Activated CD4-positive, alpha-beta T cell treated with anti-CD3 and anti-CD28 coated beads, Interleukin-2, Interleukin-4, amounts not matched to agents 100 ng/mL and 50 ng/mL, durations not matched to agents 16 hours and 8 hours (primary cell): ENCODE data around the gene SIL1.
"Not testable (repeated sequence)": the region's sequence is repeated elsewhere in the genome, so short reads cannot be mapped to it uniquely, and the experiment has no call there.

Experiments used
- DNase-seq: peaks from one replicate; pipeline ENCODE4 v3.0.0-alpha.2; 2020; ENCODE audit warnings: low spot score

Gene SIL1

DNA sequence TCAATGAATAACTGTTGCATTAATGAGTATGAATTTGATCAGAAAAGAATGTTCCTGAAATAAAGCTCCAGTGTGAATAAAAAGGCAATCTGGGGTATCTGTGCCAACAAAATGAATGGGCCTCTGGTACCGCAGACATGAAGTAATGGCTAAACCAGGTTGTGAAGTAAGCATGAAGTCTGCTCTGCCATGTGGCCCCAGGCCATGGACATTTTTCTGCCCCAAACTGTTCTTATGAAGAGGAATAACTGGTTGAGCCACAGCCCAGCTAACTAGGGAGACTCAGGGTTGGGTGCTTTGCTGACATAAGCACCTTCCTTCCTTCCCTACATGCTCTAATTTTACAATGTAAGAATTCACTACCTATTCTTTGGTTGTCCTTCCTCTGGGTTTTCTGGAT is 175.6 kb downstream of the SIL1 start:
- no peak for DNase-seq

DNA sequence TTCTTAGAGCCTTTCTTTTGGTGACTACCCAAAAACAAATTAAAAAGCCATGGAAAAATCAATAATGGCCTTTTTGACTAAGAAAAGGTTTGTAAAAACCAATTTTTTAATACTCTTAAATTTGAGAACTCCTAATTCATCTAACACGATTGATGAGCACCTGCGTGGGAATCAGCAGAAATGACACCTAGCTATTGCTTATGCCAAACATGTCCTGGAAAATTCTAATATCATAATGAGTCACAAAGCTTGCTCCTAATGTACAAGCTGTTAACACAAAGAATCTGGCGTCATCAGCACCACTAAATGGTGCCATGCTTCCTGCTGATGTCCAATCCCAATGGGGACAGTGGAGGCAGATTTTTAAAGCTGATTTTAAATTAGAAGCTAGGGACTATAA is 176.8 kb downstream of the SIL1 start:
- DNase-seq = no peak

DNA sequence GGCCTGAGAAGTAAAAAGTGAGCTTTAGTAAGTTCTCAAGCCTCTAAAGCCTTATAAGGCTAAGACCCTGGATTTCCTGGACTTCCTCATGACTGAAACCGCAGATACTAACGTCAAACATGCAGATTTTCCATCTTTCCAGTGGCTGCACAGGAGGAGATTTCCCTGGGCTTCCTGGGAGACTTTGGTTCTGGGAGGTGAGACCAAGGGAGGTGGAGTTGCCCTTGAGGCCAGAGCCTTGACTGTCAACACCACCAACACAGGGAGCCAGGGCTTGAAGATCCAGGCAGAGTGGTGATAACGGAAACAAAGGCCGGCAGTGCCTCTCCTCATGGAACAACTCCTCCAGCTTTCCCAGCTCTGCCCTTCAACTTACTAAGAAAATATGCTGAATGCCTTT is 178.3 kb downstream of the SIL1 start:
- no peak for DNase-seq

DNA sequence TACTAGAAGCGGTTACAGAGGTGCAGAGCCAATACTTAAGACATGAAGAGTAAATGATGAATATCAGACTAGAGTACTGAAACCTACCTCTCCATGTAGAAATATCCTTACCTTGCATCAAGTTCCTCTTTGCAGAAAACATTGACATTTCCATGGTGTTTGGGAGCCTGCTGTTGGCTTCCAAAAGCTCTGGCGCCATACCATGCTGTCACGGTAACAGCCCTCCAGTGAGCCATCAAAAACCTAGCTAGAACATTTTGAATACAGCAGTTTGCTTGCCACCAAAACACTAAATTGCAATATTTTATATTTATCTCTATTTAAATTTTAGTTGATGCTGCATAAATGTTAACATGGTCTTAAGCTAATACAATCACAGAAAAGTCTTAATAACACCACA is 179.0 kb downstream of the SIL1 start:
- DNase-seq = no peak

DNA sequence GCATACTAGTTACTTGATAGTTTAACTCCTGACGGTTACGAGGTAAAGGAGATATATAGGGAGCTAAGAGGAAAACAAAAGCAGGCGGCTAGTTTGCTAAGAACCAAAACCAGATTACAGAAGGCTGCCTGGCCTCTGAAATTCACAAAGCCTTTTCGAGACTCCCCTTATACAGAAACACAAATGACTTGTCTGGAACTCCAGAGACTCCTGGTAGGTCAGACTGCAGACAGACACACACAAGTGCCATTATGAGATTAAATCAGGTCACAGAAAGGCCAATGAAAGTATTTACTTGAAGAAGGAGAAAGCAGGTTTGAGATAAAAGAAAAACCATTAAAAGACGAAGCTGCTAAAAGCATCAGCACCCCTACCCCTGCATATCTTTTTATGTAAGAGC is 180.5 kb downstream of the SIL1 start:
- DNase-seq = no peak

DNA sequence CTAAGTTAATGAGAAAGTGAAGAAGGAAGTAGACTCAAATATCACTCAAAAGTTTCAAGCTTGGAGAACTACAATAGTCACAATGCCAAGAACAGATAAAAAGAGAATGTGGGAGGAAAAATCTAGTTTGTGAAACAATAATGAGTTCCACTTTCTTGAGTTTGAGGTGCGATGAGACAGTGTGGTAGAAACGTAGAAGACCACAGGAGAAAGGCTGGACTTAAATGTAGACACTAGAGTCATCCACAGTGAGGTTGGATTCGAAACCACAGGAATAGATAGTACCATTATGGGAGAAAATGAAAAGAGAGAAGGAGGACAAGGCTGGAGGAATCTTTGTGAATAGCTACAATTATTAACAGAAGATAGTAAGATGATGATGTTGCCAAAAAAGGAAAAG is 182.0 kb downstream of the SIL1 start:
- DNase-seq = no peak

DNA sequence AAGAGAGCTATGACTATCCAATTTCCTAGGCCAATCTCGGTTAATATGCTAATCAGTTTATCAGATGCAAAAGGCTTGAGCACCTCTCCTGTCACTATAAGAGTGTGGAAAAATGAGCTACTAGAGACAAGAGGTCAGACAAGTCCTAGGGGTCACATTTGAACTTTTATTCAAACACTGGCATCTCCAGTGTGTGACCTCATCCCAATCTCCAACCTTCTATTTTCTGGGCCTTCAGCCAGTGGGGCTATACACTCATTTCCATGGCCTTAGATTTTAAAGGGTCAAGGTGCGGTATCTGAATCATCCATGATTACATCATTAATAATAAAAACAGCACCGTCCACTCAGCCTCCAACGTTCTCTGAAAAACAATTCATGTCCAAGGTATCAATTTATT is 183.4 kb downstream of the SIL1 start:
- DNase-seq = no peak

DNA sequence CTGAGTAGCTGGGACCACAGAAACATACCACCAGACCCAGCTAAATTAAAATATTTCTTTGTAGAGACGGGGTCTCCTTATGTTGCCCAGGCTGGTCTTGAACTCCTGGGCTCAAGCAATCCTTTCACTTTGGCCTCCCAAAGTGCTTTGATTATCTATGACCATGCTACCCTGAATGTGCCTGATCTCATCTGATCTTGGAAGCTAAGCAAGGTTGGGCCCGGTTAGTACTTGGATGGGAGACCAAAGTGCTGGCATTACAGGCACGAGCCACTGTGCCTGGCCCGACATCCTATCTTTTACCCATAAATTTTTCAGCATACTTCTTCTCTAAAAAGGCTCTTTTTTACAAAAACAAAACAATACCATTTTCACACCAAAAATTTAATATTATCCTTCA is 186.0 kb downstream of the SIL1 start:
- DNase-seq = no peak

DNA sequence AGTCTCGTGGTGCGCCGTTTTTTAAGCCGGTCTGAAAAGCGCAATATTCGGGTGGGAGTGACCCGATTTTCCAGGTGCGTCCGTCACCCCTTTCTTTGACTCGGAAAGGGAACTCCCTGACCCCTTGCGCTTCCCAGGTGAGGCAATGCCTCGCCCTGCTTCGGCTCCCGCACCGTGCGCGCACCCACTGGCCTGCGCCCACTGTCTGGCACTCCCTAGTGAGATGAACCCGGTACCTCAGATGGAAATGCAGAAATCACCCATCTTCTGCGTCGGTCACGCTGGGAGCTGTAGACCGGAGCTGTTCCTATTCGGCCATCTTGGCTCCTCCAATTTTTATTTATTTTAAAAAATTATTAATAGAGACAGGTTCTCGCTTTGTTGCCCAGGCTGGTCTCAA is 187.0 kb downstream of the SIL1 start:
- not testable (repeated sequence) for DNase-seq

DNA sequence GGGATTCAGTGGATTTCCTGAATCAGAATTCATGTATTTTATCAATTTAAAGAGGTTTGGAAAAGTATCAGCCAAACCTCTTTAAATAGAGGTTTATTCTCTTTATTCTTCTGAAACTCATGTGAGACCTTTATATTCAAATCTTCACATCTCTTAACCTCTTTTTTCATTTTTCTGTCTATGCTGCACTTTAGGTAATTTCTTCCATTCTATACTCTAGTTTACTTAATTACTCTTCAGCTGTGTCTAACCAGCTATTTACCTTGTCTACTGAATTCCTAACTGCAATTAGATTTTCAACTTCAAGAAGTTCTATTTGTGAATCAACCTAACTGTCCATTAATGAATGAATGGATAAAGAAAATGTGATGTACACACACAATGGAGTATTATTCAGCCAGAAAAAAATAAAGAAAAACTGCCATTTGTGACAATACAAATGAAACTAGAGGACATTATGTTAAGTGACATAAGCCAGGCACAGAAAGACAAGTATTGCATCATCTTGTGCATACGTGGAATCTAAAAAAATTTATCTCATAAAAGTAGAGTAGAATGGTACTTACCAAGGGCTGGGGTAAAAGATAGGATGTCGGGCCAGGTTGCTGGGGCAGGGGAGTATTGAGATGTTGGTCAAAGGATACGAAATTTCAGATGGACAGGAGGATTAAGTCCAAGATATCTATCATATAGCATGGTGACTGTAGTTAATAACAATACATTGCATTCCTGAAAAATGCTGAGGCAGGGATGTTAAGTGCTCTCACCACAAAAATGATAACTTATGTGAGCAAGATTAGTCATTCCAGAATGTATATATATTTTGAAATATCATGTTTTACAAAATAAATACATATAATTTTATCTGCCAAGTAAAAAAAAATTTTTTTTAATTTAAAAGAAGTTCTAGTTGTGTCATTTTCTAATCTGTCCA is 193.5 kb downstream of the SIL1 start:
- no peak for DNase-seq

DNA sequence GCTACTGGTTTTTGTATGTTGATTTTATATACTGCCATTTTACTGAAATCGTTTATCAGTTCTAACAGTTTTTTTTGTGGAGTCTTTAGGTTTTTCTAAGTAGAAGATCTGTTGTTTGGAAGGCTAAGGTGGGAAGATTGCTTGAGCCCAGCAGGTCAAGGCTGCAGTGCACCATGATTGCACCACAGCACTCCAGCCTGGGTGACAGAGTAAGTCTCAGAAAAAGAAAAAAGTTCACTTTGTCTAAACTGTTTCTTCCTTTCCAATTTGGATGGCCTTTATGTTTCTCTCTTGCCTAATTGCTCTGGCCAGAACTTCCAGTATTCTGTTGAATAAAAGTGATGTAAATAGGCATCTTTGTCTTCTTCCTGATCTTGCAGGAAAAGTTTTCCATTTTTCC is 198.5 kb downstream of the SIL1 start:
- DNase-seq = no peak

DNA sequence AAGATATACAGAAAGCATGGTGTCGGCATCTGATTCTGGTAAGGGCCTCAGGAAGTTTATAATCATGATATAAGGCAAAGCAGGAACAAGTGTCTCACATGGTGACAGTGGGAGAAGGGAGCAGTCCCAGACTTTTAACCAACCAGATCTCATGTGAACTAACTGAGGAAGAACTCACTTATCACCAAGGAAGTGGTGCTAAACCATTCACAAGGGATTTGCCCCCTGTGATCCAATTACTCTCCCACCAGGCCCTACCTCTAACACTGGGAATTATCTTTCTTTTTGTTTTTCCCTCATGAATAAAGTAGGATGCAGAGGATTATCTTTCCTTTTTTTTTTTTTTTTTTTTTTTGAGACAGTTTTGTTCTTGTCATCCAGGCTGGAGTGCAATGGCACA is 199.6 kb downstream of the SIL1 start:
- DNase-seq = no peak

DNA sequence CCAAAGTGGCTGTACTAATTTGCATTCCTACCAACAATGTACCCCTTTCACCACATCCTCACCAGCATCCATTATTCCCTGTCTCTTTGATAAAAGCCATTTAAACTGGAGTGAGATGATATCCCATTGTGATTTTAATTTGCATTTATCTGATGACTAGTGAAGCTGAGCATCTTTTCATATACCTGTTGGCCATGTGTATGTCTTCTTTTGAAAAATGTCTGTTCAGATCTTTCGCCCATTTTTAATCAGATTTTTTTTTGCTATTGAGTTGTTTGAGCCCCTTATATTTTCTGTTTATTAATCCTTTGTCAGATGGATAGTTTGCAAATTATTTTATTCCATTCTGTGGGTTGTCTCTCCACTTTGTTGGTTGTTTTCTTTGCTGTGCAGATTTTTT is 202.0 kb downstream of the SIL1 start:
- no peak for DNase-seq

DNA sequence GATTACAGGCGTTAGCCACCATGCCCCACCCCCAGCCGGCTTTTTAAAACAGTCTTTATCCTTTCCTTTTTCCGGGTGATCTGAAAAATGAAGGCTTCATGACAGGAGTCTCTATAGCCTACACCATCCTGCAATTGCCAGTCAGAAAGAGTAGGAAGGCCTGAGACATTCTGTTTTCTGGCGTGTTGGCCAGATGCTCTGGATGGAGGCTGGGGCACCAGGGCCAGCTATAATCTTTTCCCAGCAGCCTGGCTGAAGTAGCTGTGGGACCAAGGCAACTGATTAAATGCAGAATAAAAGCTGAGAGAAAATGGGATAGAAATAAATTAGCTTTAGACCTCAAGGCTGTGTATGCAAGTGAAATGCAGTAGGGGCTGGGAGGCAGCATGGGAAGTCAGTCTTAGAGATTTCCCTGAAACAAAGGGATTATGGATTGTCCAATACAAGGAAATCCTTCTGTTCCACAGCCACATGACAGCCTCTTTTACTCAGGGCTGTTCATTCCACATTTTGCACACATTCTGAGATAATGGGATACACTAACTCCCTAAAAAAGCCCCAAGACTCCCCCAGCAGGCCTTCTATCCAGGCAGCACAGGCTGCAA is 207.1 kb downstream of the SIL1 start:
- no peak for DNase-seq

DNA sequence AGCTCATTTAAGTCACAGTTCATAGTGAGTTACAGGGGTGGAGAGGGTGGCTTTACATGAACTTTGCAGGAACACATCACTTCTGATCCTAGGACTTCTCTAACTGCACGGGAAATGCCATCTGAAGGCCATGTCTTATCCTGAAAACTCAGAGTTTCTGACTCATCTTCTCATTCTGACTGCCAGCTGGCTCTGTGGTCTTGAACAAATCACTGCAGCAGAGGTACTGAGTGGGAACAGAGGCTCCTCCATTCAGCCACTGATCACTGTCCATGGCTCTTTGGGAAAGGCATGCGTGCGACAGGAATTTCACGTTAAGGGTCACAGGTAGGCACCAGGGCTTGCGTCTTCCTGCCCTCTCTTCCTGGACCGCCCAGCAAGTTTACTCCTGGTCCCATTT is 208.4 kb downstream of the SIL1 start:
- DNase-seq = no peak

DNA sequence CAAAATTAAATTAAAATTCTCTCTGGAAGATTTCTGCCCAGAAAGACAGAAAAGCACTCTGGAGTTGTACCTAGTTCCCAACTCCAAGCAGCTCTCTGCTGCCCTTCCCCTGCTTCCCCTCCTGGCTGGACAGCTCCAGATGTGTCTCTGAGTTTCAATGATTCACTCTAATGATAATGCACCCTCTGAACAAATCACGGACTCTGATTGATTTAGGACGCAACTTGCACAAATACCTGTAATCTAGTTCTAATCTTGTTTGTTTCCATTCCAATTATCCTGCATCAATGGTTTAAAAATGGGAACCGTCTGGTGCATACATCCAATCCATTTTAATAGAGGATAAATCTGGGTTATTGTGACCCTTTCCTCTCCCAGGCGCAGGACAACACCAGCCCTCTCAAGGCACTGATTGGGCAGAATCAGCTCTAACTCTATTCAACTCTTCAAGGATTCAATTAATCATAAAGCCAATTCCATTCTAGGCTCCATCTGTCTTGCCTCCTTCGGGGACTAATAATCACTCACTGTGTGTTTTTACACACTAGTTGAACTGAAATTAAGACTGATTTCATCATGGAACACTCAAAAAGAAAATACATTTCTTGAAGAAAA is 211.9 kb downstream of the SIL1 start:
- no peak for DNase-seq

DNA sequence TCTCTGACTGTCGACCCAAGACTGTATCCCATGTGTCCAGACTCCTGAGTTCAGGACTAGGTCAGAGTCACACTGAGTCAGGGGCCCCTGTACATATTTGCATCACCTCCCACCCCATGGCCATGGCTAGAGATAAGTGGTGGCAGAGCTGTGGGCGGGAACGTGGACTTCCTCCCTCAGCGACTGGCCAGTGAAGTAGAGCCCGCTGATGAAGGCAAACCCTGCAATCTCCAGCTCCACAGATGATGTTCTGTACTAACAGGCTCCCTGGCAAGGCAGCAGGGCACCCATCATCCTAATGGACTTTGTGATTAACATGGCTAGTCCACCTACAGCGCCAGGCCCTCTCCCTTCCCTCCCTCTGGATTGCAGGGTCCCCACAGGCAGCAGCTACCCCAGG is 212.5 kb downstream of the SIL1 start:
- no peak for DNase-seq

DNA sequence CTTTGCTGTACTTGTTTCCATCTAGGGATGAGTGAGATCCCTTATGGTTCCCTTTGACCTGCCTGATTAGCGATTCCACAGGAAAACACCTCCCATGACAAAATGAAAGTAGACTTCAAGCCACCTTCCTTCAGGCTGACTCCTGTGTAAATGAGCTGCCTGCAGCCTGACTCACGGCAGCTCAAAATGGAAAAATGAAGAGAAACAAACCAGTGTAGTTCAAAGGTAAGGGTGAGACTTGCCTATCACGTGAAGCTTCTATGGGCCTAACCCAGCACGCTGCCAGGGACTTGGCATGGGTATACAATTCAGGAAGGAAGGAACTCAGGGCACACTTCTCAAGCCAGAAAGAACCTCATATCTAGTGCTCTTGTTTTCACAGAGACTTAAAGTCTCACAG is 212.9 kb downstream of the SIL1 start:
- DNase-seq = no peak

DNA sequence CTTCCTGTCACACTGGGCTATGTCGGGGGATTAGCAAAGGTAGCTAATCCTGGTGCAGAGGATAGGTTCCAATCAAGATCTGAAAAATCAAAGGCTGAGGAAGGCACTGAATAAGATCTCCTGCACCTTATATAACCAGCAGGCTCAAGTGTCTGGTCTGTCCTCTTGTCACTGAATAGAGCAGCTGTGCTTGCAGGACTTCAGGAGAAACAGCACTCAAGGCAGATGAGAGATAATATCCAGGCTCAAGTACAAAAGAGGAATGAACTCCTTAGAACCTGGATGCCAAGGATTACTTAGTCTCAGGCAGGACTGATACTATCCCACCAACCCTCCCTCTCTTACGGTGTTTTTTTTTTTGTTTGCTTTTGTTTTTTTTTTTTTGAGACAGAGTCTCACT is 214.2 kb downstream of the SIL1 start:
- DNase-seq = no peak

DNA sequence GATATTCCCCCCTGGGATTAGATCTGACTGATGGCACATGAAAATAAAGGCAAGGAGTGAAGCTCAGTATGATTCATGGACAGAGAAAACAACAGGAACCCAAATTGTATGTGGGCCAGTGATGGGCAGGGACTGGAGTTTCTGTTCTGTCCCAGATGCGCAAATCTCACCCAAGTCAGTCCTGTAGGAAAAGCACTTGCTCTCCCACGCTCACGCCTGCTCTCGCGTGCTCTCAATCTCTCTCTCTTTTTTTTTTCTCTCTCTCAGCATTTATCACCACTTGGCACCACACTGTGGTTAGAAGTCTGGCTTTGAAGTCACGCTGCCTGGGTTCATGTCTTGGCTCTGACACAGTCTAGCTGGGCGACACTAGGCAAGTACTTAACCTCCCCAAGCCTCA is 216.6 kb downstream of the SIL1 start:
- peak; percentile 18 for DNase-seq

DNA sequence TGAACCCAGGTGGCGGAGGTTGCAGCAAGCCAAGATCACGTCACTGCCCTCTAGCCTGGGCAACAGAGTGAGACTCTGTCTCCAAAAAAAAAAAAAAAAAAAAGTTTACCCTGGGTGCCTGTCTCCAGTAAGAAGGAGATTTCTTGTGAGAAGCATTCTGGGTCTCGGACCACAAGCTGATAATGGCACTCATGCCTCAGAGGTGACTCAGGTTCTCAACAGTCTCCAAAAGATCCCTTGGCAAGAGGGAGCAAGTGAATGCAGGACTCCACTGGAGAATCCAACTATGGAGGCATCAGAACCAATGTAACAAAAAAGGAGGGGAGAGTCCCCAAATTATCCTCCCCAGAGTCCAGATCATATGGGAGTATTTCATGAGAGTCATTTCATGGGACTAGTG is 217.0 kb downstream of the SIL1 start:
- DNase-seq = no peak

DNA sequence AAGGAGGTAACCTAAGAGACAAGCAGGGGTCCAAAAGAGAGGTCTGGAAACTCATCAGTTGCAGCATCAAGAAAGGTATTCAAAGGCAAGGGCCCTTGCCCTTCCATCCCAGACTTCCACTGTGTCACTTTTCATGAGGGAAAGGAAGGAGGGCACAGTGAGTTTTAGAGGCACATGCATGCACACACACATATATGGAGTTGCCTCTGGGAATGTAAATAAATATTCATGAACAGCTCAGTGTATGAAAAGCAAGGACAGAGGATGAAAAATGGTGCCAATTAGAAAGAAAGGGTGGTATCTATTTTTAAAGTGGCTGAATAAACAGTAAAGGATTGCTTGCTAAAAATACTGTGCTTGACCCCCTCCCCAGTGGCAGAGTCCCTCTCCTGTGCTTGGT is 217.7 kb downstream of the SIL1 start:
- DNase-seq = no peak

DNA sequence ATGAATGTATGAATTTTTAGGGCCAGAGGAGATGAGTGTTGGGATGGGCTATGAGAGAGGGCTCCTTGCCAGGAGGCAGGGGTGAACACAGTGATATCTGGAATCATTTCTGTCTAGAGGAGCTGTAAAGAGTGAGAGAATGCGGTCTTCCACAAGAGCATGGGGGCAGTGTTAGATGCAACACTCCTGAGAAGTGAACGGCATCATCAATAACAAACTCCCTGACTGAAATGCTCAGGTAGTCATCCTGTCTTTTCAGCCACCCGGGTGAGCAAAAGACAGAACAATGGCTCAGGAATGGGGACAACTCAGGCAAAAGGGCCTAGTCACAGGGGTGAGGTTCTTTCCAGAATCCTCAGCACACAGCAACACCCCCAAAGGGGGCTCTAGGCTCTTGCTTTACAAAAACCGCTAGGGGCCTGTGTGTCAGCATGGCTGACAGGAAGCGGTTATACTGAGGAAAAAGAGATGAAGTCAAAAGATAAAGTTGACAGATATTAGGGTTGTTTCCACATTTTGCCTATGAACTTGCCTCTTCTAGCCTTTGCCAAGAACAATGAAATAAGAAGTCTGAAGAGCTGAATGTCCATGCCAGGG is 218.4 kb downstream of the SIL1 start:
- peak; percentile 42 for DNase-seq
